Activated T-helper 2 cell treated with anti-CD3 and anti-CD28 coated beads, Interferon-gamma antibody, Interleukin-2, Interleukin-4, amounts not matched to agents 10 μg/mL and 5 μg/mL and 100 μg/mL, durations not matched to agents 14 hours and 24 hours and 36 hours (primary cell): ENCODE data around the gene MYRIP. TPM values are rescaled to one million over a fixed set of nuclear protein-coding genes. Genes with fewer than 3 reads are reported as not detected.
"Not testable (repeated sequence)": the region's sequence is repeated elsewhere in the genome, so short reads cannot be mapped to it uniquely, and the experiment has no call there.

Source experiments
- DNase-seq: peaks from one replicate; pipeline ENCODE4 v3.0.0; 2021; ENCODE audit warnings: low spot score
- H3K27ac Mint-ChIP-seq: one replicate; pipeline ENCODE4 v1.8.0; 2021; ENCODE audit warnings: mixed read lengths
- H3K27me3 Mint-ChIP-seq: one replicate; pipeline ENCODE4 v1.8.0; 2021; ENCODE audit warnings: low read depth, mixed read lengths
- H3K36me3 Mint-ChIP-seq: one replicate; pipeline ENCODE4 v1.8.0; 2021; ENCODE audit warnings: low read depth, mixed read lengths
- H3K4me1 Mint-ChIP-seq: one replicate; pipeline ENCODE4 v1.8.0; 2021; ENCODE audit warnings: low read depth, mixed read lengths
- H3K4me3 Mint-ChIP-seq: one replicate; pipeline ENCODE4 v1.8.0; 2021; ENCODE audit warnings: low read depth, mild to moderate bottlenecking, moderate library complexity, mixed read lengths
- H3K9me3 Mint-ChIP-seq: one replicate; pipeline ENCODE4 v1.8.0; 2021; ENCODE audit warnings: mixed read lengths
- intact Hi-C: fragments of 100-400 bp; cut with micrococcal nuclease; formaldehyde crosslinking; loops from one replicate; pipeline ENCODE4 v1.15.1; 2023
- total RNA-seq: library from RNA; stranded (reverse); gene quantifications from 2 replicates; pipeline ENCODE4 v1.2.3, GENCODE V29; 2022

MYRIP gene
- total RNA-seq, 1 donor from 2014 or later = not detected

DNA sequence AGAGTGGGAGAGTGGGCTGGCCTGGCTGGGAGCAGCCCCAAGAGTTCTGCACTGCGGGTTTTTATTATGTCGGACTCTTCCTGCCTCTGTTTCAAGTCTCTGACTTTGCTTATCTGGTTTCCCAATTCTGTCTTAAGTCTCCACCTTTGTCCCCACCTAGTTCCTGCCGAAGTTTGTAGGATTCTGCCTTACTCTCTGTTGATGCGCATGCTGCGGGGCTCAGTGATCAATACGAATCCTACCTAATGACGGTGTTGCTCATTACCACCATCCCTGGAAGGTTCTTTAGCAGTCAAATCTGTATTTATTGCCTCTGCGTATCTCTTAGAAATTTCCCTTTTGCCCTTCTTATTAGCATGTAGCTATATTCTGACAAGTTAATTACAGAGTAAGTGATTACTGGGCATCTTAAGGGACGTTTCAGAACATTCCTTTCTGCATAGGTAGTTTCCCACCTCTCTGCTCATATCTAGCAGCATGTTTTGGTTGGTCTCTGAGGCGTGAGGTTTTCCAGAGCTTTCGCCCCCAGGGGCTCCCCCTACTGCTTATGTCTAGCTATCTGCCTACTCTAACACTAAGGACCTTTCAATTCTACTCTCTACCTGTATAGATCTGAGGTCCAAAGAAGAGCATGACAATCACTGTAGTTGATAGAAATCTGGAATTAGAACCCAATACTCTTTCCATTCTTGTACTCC, 264.1 kb downstream of the MYRIP start:
- intact Hi-C loops = no loop called here
- Mint-ChIP-seq H3K36me3 (no peaks in the 10 kb centered on the region), H3K4me1 (no peaks in the 10 kb centered on the region)

GRCh38 chr3:40077139-40077538, 267.7 kb downstream of the MYRIP start:
- H3K27me3 Mint-ChIP-seq, DNase-seq, H3K4me1 Mint-ChIP-seq, H3K9me3 Mint-ChIP-seq, intact Hi-C loops, H3K4me3 Mint-ChIP-seq, H3K36me3 Mint-ChIP-seq, H3K27ac Mint-ChIP-seq: not testable (repeated sequence)

More for the DNA sequence above, 264.1 kb downstream of the MYRIP start:
- no peak for DNase-seq
- Mint-ChIP-seq H3K9me3 (no peaks in the 10 kb centered on the region), H3K27me3 (peaks cover 3% of the 10 kb centered on the region), H3K27ac (no peak overlapping the region), H3K4me3 (no peak overlapping the region)

DNA sequence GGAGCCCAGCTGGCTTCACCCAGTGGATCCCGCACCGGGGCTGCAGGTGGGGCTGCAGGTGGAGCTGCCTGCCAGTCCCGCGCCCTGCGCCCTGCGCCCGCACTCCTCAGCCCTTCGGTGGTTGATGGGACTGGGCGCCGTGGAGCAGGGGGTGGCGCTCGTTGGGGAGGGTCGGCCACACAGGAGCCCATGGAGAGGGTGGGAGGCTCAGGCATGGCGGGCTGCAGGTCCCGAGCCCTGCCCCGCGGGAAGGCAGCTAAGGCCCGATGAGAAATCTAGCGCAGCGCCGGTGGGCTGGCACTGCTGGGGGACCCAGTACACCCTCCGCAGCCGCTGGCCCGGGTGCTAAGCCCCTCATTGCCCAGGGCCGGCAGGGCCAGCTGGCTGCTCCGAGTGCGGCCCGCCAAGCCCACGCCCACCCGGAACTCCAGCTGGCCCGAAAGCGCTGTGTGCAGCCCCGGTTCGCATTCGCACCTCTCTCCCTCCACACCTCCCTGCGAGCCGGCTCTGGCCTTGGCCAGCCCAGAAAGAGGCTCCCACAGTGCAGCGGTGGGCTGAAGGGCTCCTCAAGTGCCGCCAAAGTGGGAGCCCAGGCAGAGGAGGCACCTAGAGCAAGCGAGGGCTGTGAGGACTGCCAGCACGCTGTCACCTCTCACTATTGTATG, 268.6 kb downstream of the MYRIP start:
- H3K27ac Mint-ChIP-seq, intact Hi-C loops, H3K9me3 Mint-ChIP-seq, H3K27me3 Mint-ChIP-seq, H3K36me3 Mint-ChIP-seq, DNase-seq, H3K4me1 Mint-ChIP-seq, H3K4me3 Mint-ChIP-seq: not testable (repeated sequence)

- Mint-ChIP-seq H3K36me3 (no peaks in the 10 kb centered on the region), H3K27me3 (no peaks in the 10 kb centered on the region), H3K27ac (no peak overlapping the region), H3K9me3 (no peaks in the 10 kb centered on the region), H3K4me1 (no peaks in the 10 kb centered on the region), H3K4me3 (no peak overlapping the region)
- DNase-seq = no peak
- intact Hi-C loops = no loop called here
Measured at GRCh38 chr3:40078590-40078989, 269.2 kb downstream of the MYRIP start.

GRCh38 chr3:40079203-40079846, 269.9 kb downstream of the MYRIP start:
- no peak overlapping the region for H3K27ac Mint-ChIP-seq
- DNase-seq = no peak
- intact Hi-C loops = no loop called here
- no peaks in the 10 kb centered on the region for H3K36me3 Mint-ChIP-seq
- no peak overlapping the region for H3K4me3 Mint-ChIP-seq
- no peaks in the 10 kb centered on the region for H3K9me3 Mint-ChIP-seq
- no peaks in the 10 kb centered on the region for H3K4me1 Mint-ChIP-seq
- H3K27me3 Mint-ChIP-seq = no peaks in the 10 kb centered on the region

DNA sequence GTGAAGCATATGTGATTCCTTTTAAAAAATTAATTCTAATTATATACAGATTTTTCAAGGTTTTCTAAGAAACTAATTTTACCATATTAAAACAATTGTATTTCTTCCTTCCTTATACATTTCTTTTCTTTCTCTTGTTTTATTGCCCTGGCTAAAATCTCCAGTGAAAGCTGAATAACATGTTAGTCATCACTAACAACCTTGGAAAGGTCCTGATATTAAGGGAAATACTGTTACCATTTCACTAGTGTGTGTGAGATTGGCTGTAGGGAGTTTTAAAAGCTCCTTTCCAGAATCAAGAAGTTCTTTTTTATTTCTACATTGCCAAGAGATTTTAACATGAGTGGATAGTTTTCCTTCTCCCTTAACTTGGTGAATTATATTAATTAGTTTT, 270.4 kb downstream of the MYRIP start:
- intact Hi-C loops = no loop called here
- no peaks in the 10 kb centered on the region for H3K9me3 Mint-ChIP-seq
- no peaks in the 10 kb centered on the region for H3K36me3 Mint-ChIP-seq
- H3K27ac Mint-ChIP-seq = no peak overlapping the region
- H3K4me3 Mint-ChIP-seq = no peak overlapping the region
- no peaks in the 10 kb centered on the region for H3K27me3 Mint-ChIP-seq
- H3K4me1 Mint-ChIP-seq = no peaks in the 10 kb centered on the region
- DNase-seq = no peak

GRCh38 chr3:40083066-40083465, 273.7 kb downstream of the MYRIP start:
- Mint-ChIP-seq H3K4me3 (no peak overlapping the region), H3K27me3 (no peaks in the 10 kb centered on the region), H3K36me3 (no peaks in the 10 kb centered on the region), H3K4me1 (no peaks in the 10 kb centered on the region), H3K9me3 (no peaks in the 10 kb centered on the region), H3K27ac (no peak overlapping the region)
- intact Hi-C loops = no loop called here
- DNase-seq = no peak

DNA sequence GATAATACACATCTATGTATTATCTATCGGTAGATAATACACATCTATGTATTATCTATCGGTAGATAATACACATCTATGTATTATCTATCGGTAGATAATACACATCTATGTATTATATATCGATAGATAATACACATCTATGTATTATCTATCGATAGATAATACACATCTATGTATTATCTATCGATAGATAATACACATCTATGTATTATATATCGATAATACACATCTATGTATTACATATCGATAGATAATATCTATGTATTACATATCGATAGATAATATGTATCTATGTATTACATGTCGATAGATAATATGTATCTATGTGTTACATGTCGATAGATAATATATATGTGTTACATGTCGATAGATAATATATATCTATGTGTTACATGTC, 275.0 kb downstream of the MYRIP start:
- H3K4me1 Mint-ChIP-seq, H3K27me3 Mint-ChIP-seq, H3K27ac Mint-ChIP-seq, intact Hi-C loops, H3K4me3 Mint-ChIP-seq, H3K36me3 Mint-ChIP-seq, DNase-seq, H3K9me3 Mint-ChIP-seq: not testable (repeated sequence)

- Mint-ChIP-seq H3K36me3 (no peaks in the 10 kb centered on the region), H3K4me1 (no peaks in the 10 kb centered on the region)
Measured at GRCh38 chr3:40086890-40087883, 277.8 kb downstream of the MYRIP start.

GRCh38 chr3:40088527-40089170, 279.2 kb downstream of the MYRIP start:
- Mint-ChIP-seq H3K27me3 (no peaks in the 10 kb centered on the region), H3K27ac (no peak overlapping the region), H3K36me3 (no peaks in the 10 kb centered on the region), H3K9me3 (no peaks in the 10 kb centered on the region), H3K4me3 (no peak overlapping the region), H3K4me1 (no peaks in the 10 kb centered on the region)
- no peak for DNase-seq
- intact Hi-C loops = no loop called here

More at GRCh38 chr3:40086890-40087883, 277.8 kb downstream of the MYRIP start:
- H3K9me3 Mint-ChIP-seq = no peaks in the 10 kb centered on the region
- no peaks in the 10 kb centered on the region for H3K27me3 Mint-ChIP-seq
- no peak overlapping the region for H3K27ac Mint-ChIP-seq
- intact Hi-C loops = no loop called here
- DNase-seq = no peak
- no peak overlapping the region for H3K4me3 Mint-ChIP-seq

DNA sequence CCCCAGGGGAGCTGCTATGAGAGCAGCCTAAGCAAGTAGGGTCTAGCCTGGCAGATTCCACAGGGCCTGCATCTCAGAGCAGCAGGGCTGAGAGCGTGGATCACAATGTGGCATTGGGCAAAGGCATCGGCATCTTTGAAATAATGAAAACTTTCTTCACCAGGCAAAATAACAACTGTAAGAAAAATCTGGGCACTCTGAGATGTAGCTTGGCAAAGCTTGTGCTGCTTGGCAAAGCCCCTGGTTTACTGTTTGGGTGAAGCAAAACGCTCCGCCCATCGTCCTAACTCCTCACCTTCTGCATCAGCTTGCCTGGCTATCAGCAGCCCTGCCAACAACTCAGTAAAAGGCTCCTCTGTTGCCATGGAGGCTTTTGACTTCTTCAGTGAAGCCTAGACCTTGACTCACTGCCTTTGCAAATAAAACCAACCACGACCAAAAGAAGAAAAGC, 287.3 kb downstream of the MYRIP start:
- intact Hi-C loops = no loop called here
- Mint-ChIP-seq H3K27me3 (no peaks in the 10 kb centered on the region), H3K36me3 (no peaks in the 10 kb centered on the region), H3K9me3 (no peaks in the 10 kb centered on the region), H3K4me1 (no peaks in the 10 kb centered on the region), H3K27ac (no peak overlapping the region), H3K4me3 (no peak overlapping the region)
- DNase-seq = no peak
